Measurements from ENCODE around the gene E4F1. TPM values are rescaled to one million over a fixed set of nuclear protein-coding genes. Genes with fewer than 3 reads are reported as not detected.
A peak's percentile ranks its signal among the peaks of the same experiment; 100 is the strongest.

The E4F1 gene
- total and polyA plus RNA-seq, 2 of the 8 experiments (the other 6 are each of a cell fraction or from before 2014, with no cell fraction given): 22.2 to 27.0 TPM

DNA sequence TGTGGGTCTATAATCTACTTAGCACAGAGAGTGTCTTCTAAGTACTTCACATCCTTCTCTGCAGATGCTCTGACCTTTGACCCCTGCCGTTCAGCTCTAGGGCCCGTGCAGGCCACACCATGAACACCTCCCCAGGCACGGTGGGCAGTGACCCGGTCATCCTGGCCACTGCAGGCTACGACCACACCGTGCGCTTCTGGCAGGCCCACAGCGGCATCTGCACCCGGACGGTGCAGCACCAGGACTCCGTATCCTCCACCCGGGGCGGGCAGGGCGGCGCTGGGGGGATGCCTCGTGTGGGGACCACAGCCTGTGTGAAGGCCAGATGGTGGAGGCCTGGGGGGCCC is 17.5 kb upstream of the E4F1 start:
- no peak for DNase-seq (ENCODE audit: low read depth in 1 of 2, low spot score in 2 of 2)
- no peak for FAIRE-seq
- Histone ChIP-seq H3K27me3 (replicated peaks in 1 of 4; ENCODE audit: control insufficient read depth in 3 of 4, extremely low read depth in 1 of 4, insufficient read depth in 3 of 4, low read length in 3 of 4) (no peaks in the 10 kb centered on the region; a peak in 2 of 7 replicates), H4K8ac (ENCODE audit: extremely low read depth, insufficient read depth, low read length) (peak overlapping the region; percentile 9; the same call in 1 of the 2 replicates), H2AFZ (ENCODE audit: low read length) (no peak overlapping the region), H2AK5ac (ENCODE audit: low read depth, low read length) (peak overlapping the region; percentile 77; the same call in 1 of the 2 replicates), H2BK120ac (replicated peaks; ENCODE audit: low read depth, low read length) (peak overlapping the region; percentile 57), H2BK20ac (ENCODE audit: low read length) (no peak overlapping the region), H3K23me2 (ENCODE audit: low read depth, low read length) (peaks cover 11% of the 10 kb centered on the region; the same call in 1 of the 2 replicates), H4K91ac (replicated peaks; ENCODE audit: insufficient read length, low read length) (peak overlapping the region; percentile 75), H3K56ac (replicated peaks; ENCODE audit: insufficient read length, low read depth, low read length) (peak overlapping the region; percentile 95), H2BK12ac (ENCODE audit: low read depth, low read length) (0 out of 2 replicates have a peak overlapping the region, but pooled peaks have one; percentile 39), H3K14ac (ENCODE audit: insufficient read length) (no peak overlapping the region), H2BK5ac (ENCODE audit: low read depth, low read length) (peak overlapping the region; percentile 97), H3K4me1 (replicated peaks in 1 of 4; ENCODE audit: control insufficient read depth in 3 of 4, insufficient read depth in 4 of 4, low read length in 3 of 4) (peaks cover 0 to 14% (median 8%) of the 10 kb centered on the region in 4 experiments; a peak in 6 of 7 replicates), H3K18ac (ENCODE audit: extremely low read depth, low read length) (peak overlapping the region; percentile 71), H4K5ac (ENCODE audit: insufficient read length, low read depth, low read length) (peak overlapping the region; percentile 89), H3K79me1 (ENCODE audit: low read depth, low read length) (peaks cover 6% of the 10 kb centered on the region), H3K36me3 (ENCODE audit: control insufficient read depth in 2 of 4, insufficient read depth in 4 of 4, low read length in 3 of 4) (peaks cover 4 to 34% (median 12%) of the 10 kb centered on the region in 4 experiments; a peak in 6 of 8 replicates), H3K4ac (replicated peaks; ENCODE audit: insufficient read length, low read depth, low read length) (peak overlapping the region; percentile 98), H3K79me2 (ENCODE audit: control insufficient read depth in 1 of 2, insufficient read depth in 2 of 2, low read length in 2 of 2) (peaks cover 0 to 7% of the 10 kb centered on the region in 2 experiments; a peak in 1 of 4 replicates), H2BK15ac (ENCODE audit: low read length) (peak overlapping the region; percentile 65), H3K4me3 (ENCODE audit: extremely low read depth in 1 of 4, insufficient read depth in 2 of 4, low read depth in 3 of 4, low read length in 4 of 4) (peak overlapping the region; percentile 78 to 97 (median 92)), H3K9ac (replicated peaks in 1 of 4; ENCODE audit: extremely low read depth in 1 of 4, low read depth in 3 of 4, low read length in 3 of 4) (peak overlapping the region; percentile 55 to 94 (median 85)), H3K9me3 (ENCODE audit: insufficient read depth in 2 of 2, low read depth in 1 of 2, low read length in 1 of 2) (no peaks in the 10 kb centered on the region), H3K27ac (ENCODE audit: low read depth, low read length) (no peak overlapping the region), H3K23ac (ENCODE audit: insufficient read length) (no peak overlapping the region), H3K4me2 (ENCODE audit: insufficient read depth in 1 of 2, low read depth in 2 of 2, low read length in 2 of 2) (peak overlapping the region; percentile 87 to 91), H4K20me1 (replicated peaks in 1 of 2; ENCODE audit: control insufficient read depth in 1 of 2, insufficient read depth in 2 of 2, low read length in 2 of 2) (peaks cover 0 to 14% of the 10 kb centered on the region in 2 experiments)
- TF ChIP-seq SP2 (IDR thresholded peaks at IDR 0.05; ENCODE audit: low read length): no peak
- no peak for TF ChIP-seq BACH1 (IDR thresholded peaks at IDR 0.05; ENCODE audit: low read length)
- peak in 1 of 2 experiments; percentile 21; a peak in 1 of 3 replicates for TF ChIP-seq POLR2A (IDR thresholded peaks at IDR 0.05; ENCODE audit: control extremely low read depth in 1 of 2, low read depth in 2 of 2, low read length in 2 of 2)
- TF ChIP-seq SIN3A (conservative IDR thresholded peaks at IDR 0.05 in 1 of 2, IDR thresholded peaks at IDR 0.05 in 1 of 2; ENCODE audit: low read depth in 1 of 2, low read length in 2 of 2): no peak
- TF ChIP-seq SIRT6 (IDR thresholded peaks at IDR 0.05; ENCODE audit: low read length): no peak
- TF ChIP-seq RBBP5 (IDR thresholded peaks at IDR 0.05; ENCODE audit: borderline replicate concordance, low read depth, low read length): no peak
- TF ChIP-seq SIX5 (IDR thresholded peaks at IDR 0.05; ENCODE audit: low read depth, low read length): no peak
- WGBS, 2 experiments (ENCODE audit: extremely low coverage in 1 of 2, insufficient coverage in 1 of 2, insufficient read length in 1 of 2, insufficient replicate concordance in 2 of 2, low coverage in 1 of 2, low lambda C conversion rate in 2 of 2, missing lambda C conversion rate in 1 of 2): 46% methylated on average over 16 of the region's 16 CpGs; no CpG with 5 or more reads in 1 of the 2 experiments
- ChIA-PET POLR2A (ENCODE audit: partially characterized antibody) (interaction anchor here (0.6 to 15.1 kb wide), 16 partner anchors 9 to 58 kb away, joined by 3 to 156 read pairs (median 4); partner anchors contain the start of genes CASKIN1, DNASE1L2, ECI1 and PGP), CTCF (ENCODE audit: partially characterized antibody) (interaction anchor here (1.0 to 1.4 kb wide), 2 partner anchors 11 to 13 kb away, joined by 3 read pairs; no protein-coding TSS in a partner anchor)
